Hematopoietic multipotent progenitor cell treated with erythropoietin and hydrocortisone succinate and interleukin-3 and kit ligand, for 15 days (in vitro differentiated cells): ENCODE data around the gene DNMT3L.
"Not testable (repeated sequence)": the region's sequence is repeated elsewhere in the genome, so short reads cannot be mapped to it uniquely, and the experiment has no call there.

Source experiments
- DNase-seq: peaks from one replicate; pipeline ENCODE4 v3.0.0-alpha.2; 2015; ENCODE audit warnings: low spot score

DNMT3L gene

DNA sequence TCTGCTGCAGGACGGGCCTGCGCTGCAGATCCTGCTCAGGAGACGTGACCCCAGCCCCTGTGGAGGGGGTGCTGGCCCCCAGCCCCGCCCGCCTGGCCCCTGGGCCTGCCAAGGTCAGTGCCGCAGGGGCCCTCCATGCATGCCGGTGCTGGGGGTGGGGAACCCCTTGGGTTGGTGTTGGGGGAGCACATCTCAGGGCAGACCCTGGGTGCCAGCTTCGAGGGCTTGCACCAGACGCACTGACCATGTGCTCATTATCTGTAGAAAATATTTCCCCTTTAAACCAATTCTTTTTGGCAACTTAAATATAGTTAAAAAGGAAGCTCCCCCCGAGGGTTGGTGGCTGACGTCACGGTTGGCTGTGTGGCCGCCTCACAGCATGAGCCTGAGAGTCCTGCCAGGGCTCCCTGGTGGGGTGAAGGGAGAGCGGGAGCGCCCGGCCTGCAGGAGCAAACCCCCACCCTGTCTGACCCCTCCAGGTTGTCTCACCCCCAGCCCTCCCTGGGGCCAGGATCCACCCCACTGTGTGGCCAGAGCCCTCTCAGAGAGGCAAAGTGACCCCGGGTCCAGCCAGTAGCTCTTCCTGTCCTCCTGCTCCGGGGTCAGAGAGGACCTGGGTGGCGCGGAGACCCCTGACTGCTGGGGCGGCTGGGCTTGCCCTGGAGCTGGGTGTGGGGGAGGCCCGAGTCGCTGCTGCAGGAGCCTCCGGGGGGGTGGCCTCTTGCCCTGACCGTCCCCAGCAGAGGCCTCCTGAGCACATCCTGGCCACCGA lies 32.9 kb upstream of the DNMT3L start:
- no peak for DNase-seq

- DNase-seq: no peak
These were observed 32.0 kb upstream of the DNMT3L start for GRCh38 chr21:44293551-44294231.

DNA sequence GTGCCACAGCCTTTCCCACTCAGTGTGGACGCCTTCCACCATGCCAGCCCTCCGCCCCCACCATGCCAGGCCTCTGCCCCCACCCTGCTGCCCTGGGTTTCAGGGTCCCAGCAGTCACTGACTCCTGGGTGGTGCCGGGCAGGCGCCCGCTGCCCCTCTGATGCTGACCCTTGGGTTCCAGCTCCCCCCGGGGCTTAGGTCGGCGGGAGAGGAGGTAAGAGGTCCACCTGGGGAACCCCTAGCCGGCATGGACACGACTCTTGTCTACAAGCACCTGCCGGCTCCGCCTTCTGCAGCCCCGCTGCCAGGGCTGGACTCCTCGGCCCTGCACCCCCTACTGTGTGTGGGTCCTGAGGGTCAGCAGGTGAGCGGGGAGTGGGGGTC lies 31.1 kb upstream of the DNMT3L start:
- no peak for DNase-seq

DNA sequence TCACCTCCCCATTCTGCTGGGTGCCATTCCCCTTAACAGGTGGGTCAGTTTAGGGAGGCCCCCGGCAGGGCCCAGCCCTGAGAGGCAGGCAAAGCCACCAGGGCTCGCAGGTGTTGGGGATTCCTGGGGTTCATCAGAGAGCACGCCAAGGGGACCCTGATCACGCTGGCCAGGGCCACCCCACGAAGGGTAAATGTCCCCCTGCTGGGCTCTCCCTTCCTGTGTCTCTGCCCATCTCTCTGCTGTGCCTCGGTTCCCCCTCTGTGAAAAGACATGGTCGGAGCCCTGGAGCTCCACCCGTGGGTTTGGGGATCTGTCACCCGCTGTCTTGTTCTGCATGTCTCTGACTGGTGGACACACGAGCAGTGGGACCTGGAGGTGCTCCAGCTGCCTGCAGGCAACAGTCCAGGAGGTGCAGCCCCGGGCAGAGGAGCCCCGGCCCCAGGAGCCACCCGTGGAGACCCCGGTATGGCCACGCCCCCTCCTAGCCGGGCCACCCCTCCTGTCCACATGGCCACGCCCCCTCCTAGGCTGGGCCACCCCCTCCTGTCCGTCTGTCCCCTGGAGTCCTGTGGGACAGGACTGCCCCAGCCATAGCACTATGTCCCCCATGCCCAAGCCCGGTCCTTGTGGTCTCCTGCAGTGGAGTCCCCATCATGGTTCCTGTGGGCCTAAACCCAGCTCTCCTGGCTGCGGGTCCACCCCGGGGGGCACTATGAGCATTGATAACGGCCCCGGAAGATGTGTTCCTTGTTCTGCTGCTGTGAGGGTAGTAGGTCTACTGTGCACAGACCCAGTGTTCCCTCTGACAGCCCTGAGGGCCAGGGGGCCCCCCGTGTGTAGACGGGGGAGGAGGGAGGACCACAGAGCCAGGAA lies 30.5 kb upstream of the DNMT3L start:
- no peak for DNase-seq

- no peak for DNase-seq
These were observed 29.6 kb upstream of the DNMT3L start for GRCh38 chr21:44291078-44291935.

GRCh38 chr21:44290327-44291077 lies 28.8 kb upstream of the DNMT3L start:
- no peak for DNase-seq

DNA sequence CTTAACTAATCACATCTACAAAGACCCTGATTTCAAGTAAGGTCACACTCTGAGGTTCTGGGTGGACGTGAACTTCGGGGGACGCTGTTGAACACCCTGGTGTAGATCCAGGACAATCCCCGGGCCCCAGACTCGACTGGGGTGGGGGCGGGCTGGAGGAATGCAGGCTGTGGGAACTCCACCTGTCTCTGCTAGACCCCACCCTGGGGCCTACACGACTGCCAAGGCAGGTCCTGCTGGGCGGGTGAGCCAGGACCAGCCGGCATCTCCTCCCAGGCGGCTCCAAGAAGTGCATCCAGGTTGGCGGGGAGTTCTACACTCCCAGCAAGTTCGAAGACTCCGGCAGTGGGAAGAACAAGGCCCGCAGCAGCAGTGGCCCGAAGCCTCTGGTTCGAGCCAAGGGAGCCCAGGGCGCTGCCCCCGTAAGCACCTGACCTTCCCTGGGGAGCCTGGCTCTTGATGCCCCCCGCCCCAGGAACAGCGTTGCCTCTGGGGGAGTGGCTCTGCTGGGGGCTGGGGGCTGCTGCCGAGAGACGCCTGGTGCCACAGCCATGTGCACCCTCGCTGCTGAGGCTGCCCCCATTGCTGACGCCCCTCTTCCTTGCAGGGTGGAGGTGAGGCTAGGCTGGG lies 27.8 kb upstream of the DNMT3L start:
- DNase-seq: no peak

- DNase-seq: no peak
These were observed 26.8 kb upstream of the DNMT3L start for GRCh38 chr21:44288251-44289110.

- no peak for DNase-seq
These were observed 25.3 kb upstream of the DNMT3L start for GRCh38 chr21:44286716-44287632.

- no peak for DNase-seq
These were observed 24.5 kb upstream of the DNMT3L start for GRCh38 chr21:44286086-44286715.

DNA sequence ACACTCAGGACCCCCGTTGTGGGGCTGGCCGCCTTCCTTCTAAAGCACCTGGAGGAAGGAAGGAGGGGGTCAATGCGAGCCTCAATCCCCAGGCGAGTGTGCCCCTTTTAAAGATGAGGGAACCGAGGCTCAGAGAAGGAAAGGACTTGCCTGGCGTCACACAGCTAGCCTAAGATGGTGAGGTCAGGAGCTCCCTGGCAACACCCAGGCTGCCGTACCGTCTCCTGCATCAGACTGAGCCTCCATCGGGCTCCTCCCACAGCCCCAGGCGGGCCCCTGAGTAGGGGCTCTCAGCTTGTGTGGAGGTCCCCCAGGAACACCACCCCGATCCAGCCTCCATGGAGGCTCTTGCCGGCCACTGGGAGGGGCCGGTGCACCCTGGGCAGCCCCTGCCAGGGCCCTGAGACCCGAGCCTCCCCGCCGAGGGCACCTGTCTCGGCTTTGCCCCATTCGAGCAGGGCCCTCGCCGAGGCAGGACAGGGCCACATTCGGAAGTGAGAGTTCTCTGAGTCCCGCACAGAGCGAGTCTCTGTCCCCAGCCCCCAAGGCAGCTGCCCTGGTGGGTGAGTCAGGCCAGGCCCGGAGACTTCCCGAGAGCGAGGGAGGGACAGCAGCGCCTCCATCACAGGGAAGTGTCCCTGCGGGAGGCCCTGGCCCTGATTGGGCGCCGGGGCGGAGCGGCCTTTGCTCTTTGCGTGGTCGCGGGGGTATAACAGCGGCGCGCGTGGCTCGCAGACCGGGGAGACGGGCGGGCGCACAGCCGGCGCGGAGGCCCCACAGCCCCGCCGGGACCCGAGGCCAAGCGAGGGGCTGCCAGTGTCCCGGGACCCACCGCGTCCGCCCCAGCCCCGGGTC lies 23.7 kb upstream of the DNMT3L start, which contains the start of gene AIRE:
AIRE (plus strand) TSS at position 739 of the 855 bp plus-strand sequence. CDS start 131 bp downstream, outside the sequence.
- no peak for DNase-seq

DNA sequence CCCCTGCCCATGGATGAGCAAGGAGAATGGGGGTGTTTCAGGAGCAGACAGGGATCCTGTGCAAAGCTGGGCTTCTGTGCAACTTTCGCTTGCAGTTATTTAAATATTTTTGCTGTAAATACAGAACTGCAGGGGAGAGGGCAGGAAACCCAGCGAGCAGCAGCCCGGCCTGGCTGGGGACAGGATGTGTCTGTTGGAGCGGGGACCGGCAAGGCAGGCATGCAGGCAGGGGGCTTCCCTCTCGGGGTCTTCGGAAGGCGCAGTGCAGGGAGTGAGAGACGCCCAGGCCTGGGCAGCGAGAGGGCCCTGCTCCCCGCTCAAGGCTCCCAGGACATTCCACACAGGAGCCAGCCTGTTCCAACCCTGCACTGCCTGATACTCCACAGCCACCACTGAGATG lies 22.3 kb upstream of the DNMT3L start:
- no peak for DNase-seq

DNA sequence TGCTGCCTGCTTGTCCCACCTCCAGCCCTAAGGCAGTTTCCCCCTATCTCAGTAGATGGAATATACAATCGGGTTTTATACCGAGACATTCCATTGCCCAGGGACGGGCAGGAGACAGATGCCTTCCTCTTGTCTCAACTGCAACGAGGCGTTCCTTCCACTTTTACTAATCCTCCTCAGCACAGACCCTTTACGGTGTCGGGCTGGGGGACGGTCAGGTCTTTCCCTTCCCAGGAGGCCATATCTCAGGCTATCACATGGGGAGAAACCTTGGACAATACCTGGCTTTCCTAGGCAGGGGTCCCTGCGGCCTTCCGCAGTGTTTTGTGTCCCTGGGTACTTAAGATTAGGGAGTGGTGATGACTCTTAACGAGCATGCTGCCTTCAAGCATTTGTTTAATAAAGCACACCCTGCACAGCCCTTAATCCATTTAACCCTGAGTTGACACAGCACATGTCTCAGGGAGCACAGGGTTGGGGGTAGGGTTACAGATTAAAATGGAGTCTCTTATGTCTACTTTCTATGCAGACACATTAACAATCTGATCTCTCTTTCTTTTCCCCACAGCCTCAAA lies 21.6 kb upstream of the DNMT3L start:
- not testable (repeated sequence) for DNase-seq

GRCh38 chr21:44282370-44282769 lies 20.7 kb upstream of the DNMT3L start:
- DNase-seq: no peak

GRCh38 chr21:44281801-44282200 lies 20.1 kb upstream of the DNMT3L start:
- no peak for DNase-seq
